GM21619 (cell line): Measurements from ENCODE around the gene GTF3A.
"Not testable (repeated sequence)": the region's sequence is repeated elsewhere in the genome, so short reads cannot be mapped to it uniquely, and the experiment has no call there.

Experiments used
- ATAC-seq: cut with Tn5 transposase; IDR thresholded peaks from one replicate; pipeline ENCODE4 v1.9.1; 2021; ENCODE audit not compliant: unreplicated experiment

Gene GTF3A

GRCh38 chr13:27424246-27425157 lies at the start of gene GTF3A:
GTF3A (plus strand) TSS chr13:27424619.
- peak; percentile 54 for ATAC-seq

DNA sequence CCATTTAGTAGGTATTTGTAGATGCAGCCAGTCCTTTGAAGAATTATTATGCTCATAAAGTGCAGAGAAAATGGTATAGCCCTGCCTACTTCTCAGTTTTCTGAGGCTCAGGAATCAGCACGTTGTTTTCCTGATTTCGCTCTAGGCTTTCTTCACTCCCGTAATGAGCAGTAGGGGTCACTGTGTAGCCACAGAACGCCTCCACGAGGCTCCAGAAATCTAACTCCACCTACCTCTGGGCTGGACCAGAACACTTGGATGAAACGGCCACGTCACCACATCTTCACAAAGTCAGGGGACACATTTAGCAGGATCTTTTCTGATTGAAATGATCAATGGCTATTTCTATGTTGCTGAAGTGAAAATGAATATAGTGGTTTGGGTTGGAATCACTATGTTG lies 49.8 kb upstream of the GTF3A start:
- ATAC-seq, result peak; percentile 71

GRCh38 chr13:27375686-27376326 lies 48.6 kb upstream of the GTF3A start:
- no peak for ATAC-seq

DNA sequence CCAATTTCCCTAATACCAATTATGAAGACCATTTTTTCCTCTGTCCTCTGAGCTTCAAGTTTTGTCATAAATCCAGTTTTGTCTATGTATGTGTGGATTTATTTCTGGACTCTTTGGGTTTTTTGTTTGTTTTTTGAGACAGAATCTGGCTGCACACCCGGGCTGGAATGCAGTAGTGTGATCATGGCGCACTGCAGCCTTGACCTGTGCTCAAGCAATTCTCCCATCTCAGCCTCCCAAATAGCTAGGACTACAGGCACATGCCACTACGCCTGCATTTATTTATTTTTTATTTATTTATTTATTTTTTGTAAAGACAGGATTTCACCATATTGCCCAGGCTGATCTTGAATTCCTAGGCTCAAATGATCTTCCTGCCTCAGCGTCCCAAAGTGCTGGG lies 45.3 kb upstream of the GTF3A start:
- no peak for ATAC-seq

DNA sequence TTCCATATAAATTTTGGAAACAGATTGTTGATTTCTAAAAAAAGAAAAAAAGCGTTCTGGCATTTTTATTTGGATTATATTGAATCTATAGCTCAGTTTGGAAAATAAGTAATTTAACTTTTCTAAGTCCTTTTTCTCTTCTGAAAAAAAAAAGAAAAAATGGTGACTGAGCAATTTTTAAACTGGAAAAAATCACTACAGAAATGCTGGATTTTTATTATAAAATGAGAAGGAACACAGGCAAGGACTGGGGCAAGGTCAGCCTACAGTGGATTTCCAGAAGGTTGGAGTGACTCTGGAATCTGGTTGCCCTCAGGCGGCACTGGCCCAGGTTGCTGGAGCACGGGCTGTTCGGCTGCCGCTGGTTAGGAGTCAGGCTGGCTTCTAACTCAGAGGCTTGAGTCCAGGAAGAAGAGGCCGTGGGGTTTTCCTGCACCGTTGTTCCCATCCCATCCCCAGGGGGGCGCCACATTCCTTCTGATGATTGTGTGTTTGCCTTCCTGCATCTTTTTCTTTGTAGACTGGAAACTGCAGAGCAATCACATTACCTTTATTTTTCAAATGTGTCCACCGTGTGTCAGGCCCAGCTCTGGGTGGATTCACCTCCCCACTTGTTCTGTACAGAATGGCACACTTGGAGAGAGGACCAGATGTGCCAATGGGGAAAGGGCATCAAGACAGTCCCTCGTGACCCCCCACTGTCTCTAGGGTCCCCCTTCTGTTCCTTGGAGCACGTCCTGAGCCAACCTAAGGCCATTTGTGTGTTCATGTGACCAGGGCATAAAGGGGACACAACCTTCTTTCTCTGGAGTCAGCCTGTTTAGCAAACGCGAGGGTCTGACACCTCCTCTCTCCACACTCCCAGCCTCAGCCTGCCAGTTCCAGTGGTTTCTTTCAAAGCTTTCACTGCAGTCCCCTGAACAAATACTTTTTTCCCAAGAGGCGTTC lies 44.5 kb upstream of the GTF3A start:
- ATAC-seq, result no peak

- ATAC-seq, result no peak
Measured at GRCh38 chr13:27381601-27382000, 42.8 kb upstream of the GTF3A start.

DNA sequence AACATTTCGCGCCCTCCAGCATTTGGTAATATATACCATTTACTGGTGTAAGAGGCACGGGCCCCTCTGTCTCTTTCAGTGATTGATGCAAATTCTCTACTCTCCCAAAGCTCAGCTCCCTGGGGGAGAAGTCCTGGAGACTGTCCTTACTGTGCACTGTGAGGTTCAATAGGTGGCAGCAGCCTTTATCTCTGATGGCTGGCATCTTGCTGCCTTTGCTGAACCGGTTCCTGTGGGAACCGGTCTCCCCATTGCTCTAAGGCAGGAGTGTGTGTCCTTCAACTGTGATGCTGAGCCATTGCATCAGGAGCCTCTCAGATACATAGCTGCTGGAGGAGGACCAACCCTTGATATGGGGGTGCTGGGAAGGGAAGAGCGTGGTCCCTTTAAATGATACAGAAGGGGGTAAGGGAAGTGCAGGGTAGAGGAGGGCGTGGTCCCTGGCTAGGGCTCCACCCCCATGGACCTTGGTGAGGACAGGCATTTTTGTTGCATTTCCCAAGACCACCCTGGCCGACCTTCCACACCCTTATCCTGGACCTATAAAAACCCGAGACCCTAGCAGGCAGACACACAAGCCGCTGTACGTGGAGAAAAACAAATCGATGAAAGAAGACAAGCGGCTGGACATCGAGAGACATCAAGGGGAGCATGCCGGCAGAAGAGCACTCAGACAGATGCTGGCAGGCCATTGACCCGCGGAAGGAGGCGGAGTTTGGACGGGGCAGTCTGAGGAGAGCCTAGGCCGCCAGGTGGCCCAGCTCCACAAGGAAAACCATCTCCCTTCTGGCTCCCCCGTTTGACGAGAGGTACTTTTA lies 41.1 kb upstream of the GTF3A start:
- ATAC-seq, result no peak

- ATAC-seq, result no peak
Measured at GRCh38 chr13:27384285-27384684, 40.1 kb upstream of the GTF3A start.

DNA sequence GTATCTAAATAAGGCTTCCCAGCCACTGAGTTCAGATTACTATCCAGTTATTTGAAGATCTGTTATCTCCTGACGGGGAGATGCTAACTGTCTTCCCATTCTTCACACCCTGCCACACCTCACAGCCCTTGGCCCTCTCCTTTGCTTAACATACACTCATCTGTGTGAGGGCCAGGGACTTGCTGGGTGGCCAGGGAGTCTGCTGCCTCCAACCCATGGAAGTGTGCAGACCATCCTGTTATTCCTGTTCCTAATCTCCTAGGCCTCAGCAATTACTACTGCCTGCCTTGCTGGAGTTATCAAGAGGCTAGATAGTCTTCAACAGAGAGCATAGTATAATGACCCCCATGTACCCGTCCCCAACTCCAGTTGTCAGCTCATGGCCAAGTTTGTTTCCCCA lies 36.2 kb upstream of the GTF3A start:
- ATAC-seq, result no peak

DNA sequence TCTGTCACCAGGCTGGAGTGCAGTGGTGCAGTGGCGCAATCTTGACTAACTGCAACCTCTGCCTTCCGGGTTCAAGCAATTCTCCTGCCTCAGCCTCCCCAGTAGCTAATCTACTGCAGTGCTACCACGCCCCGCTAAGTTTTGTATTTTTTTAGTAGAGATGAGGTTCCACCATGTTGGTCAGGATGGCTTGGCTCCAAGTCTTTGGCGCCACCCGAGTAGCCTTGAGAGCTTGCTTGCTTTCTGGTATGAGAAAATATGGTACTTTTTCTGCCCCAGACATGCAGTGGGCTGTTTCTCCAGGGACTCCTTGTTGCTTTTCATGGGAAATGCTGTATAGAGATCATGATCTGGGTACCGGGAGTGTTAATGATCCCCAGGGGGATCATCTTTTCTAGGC lies 34.5 kb upstream of the GTF3A start:
- no peak for ATAC-seq

GRCh38 chr13:27391471-27391870 lies 32.9 kb upstream of the GTF3A start:
- no peak for ATAC-seq

DNA sequence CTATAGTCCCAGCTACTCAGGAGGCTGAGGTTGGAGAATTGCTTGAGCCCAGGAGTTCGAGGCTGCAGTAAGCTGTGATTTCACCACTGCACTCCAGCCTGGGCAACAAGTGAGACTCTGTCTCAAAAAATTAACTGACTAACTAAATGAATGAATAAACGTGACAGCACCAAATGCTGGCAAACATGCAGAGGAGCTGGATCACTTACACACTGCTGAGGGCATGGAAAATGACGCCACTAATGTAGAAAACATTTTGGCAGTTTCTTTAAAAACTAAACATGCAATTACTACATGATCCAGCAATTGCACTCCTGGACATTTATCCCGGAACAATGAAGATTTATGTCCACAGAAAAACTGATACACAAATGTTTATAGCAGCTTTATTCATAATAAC lies 31.3 kb upstream of the GTF3A start:
- no peak for ATAC-seq

DNA sequence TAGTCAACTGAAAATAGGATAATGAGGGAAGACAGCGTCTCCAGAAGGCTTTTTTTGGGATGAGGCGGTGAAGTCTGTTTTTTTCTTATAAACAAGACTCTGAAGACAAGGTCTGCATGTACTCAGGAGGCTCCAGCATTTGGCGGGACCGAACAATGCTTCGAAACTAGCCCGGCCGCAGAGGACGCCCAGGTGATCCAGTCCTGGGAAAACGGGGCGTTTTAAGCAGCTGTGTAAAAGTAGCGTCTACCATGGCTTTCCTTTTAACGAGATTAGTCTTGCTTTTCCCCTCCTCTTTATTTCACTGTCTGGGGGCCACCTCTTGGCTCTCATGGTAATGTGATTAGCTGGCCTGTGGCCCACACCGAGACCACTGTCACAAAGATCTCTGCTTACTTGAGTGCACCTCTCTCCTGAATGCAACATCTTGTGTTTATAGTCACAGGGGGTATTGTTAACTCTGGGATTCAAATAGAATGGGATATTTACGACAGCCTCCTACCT lies 29.4 kb upstream of the GTF3A start:
- ATAC-seq, result no peak

- no peak for ATAC-seq
Measured at GRCh38 chr13:27396252-27396846, 28.1 kb upstream of the GTF3A start.

DNA sequence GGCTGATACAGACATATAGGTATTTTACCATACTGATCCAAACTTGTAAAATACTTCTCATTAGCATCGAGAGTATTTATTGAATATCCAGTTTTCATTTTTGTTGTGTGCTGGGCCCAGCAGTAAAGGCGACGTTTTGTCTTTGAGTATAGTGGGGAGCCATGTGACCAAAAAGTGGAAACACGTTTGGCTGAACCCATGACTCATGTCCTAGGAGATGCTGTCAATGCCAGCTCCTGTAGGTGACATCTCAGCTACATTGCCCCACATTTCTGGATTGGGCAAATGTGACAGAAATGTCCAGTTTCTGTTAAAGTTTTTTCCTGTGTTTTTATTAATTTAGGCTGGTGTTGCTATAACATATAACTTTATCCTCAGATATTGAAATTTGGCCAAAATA lies 26.1 kb upstream of the GTF3A start:
- no peak for ATAC-seq

DNA sequence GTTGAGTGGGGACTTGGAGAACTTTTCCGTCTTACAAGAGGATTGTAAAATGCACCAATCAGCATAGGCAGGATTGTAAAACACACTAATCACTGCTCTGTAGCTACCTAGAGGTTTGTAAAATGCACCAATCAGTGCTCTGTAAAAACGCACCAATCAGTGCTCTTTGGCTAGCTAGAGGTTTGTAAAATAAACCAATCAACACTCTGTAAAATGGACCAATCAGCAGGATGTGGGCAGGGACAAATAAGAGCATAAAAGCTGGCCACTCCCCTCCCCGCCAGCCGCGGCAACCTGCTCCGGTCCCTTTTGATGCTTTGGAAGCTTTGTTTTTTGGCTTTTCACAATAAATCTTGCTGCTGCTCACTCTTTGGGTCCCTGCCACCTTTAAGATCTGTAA lies 24.0 kb upstream of the GTF3A start:
- not testable (repeated sequence) for ATAC-seq

DNA sequence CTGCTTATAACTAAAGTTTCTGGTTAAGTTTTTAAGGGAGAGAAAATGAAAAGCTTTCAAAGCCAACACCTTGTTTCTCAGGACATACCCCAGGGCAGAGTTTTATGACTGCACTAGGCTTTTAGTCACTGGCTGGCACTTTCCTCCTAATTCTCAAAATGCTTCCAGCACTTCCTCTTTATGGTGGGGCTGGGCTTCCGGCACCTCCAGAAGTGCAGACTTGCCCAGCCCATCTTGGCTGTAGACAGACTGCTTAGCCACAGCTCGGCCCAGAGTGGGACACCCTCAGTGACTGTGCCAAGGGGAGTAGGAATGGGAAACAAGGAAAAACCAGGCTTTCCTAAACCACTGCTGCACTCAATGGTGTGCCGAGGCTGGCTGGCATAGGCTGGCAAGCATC lies 23.2 kb upstream of the GTF3A start:
- ATAC-seq, result no peak

DNA sequence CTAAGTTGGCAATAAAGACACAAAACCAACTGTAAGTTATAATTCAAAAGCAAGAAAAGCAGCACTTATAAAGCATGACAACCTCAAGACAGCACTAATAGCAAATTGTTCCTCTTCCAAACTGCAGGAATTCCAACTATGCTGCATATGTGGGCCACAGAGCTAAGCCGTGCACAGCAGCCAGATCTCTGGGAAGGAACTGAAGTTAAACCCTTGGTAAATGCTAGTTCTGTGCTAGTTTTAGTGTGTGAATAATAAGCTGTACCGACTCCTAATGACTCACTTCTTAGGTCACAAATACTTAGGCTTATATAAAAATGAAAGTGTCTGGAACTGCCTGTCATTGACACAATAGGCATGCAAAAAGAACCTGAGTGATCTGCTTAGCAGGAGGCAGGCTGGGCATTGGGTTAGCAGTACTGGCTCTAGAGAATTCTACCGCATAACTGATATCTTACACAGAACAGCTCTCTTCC lies 21.2 kb upstream of the GTF3A start:
- no peak for ATAC-seq

GRCh38 chr13:27403727-27404385 lies 20.6 kb upstream of the GTF3A start:
- no peak for ATAC-seq
